Neuronal stem cell (in vitro differentiated cells): ENCODE measurements around the gene KCNJ6.

Experiments used
- DNase-seq: peaks from one replicate; pipeline ENCODE4 v3.0.0-alpha.2; 2013; ENCODE audit warnings: low spot score
- H2AFZ ChIP-seq: one replicate; pipeline ENCODE4 v1.6.1; 2013; ENCODE audit warnings: mild to moderate bottlenecking, low read length, inconsistent platforms
- H2AK5ac ChIP-seq: 2 replicates; pipeline ENCODE4 v1.6.1; 2013; ENCODE audit warnings: low read depth, mild to moderate bottlenecking, inconsistent platforms, low read length, moderate library complexity, mixed read lengths
- H2BK120ac ChIP-seq: 2 replicates; pipeline ENCODE4 v1.6.1; 2013; ENCODE audit warnings: low read depth, mild to moderate bottlenecking, inconsistent platforms, low read length, moderate library complexity, mixed read lengths
- H2BK12ac ChIP-seq: one replicate; pipeline ENCODE4 v1.6.1; 2013; ENCODE audit warnings: low read length, inconsistent platforms
- H2BK15ac ChIP-seq: 2 replicates; pipeline ENCODE4 v1.6.1; 2013; ENCODE audit warnings: mild to moderate bottlenecking, low read length, inconsistent platforms, mixed read lengths
- H2BK5ac ChIP-seq: one replicate; pipeline ENCODE4 v1.6.1; 2013; ENCODE audit warnings: inconsistent platforms, mild to moderate bottlenecking, low read length, moderate library complexity
- H3K14ac ChIP-seq: one replicate; pipeline ENCODE4 v1.6.1; 2013; ENCODE audit warnings: low read length, inconsistent platforms
- H3K18ac ChIP-seq: 2 replicates; pipeline ENCODE4 v1.6.1; 2013; ENCODE audit warnings: low read length, inconsistent platforms
- H3K23ac ChIP-seq: 2 replicates; pipeline ENCODE4 v1.6.1; 2013; ENCODE audit warnings: low read depth, mild to moderate bottlenecking, mixed read lengths, low read length, inconsistent platforms; ENCODE audit not compliant: poor library complexity
- H3K27ac ChIP-seq: replicated peaks from 3 replicates; pipeline ENCODE4 v1.5.1; 2013; ENCODE audit warnings: low read length, inconsistent platforms
- H3K27me3 ChIP-seq, 3 experiments: 2 replicates each; pipeline ENCODE4 v1.6.1; 2013; ENCODE audit warnings: low read length in 3 of 3, mild to moderate bottlenecking in 2 of 3, inconsistent platforms in 1 of 3, low read depth in 1 of 3, mixed read lengths in 1 of 3, moderate library complexity in 1 of 3; ENCODE audit not compliant: control insufficient read depth in 3 of 3, insufficient read depth in 3 of 3
- H3K36me3 ChIP-seq, 2 donors: replicated peaks in 1 of 2; 2 replicates each; pipeline ENCODE4 v1.6.1; 2013; ENCODE audit warnings: low read length in 2 of 2; ENCODE audit not compliant: control insufficient read depth in 2 of 2, insufficient read depth in 2 of 2
- H3K4ac ChIP-seq: 2 replicates; pipeline ENCODE4 v1.6.1; 2013; ENCODE audit warnings: inconsistent platforms, mild to moderate bottlenecking, low read length, moderate library complexity
- H3K4me1 ChIP-seq, 2 donors: 1 replicate in 1 of 2; 2 replicates in 1 of 2; pipeline ENCODE4 v1.6.1; 2013; ENCODE audit warnings: low read length in 2 of 2, low read depth in 1 of 2; ENCODE audit not compliant: control insufficient read depth in 2 of 2, insufficient read depth in 1 of 2
- H3K4me2 ChIP-seq: one replicate; pipeline ENCODE4 v1.6.1; 2013; ENCODE audit warnings: mild to moderate bottlenecking, low read length, inconsistent platforms; ENCODE audit not compliant: insufficient read depth, poor library complexity, severe bottlenecking
- H3K4me3 ChIP-seq, 2 donors: 2 replicates each; pipeline ENCODE4 v1.5.1; 2013; ENCODE audit warnings: low read length in 2 of 2, mild to moderate bottlenecking in 2 of 2, inconsistent platforms in 1 of 2, moderate library complexity in 1 of 2
- H3K79me1 ChIP-seq: one replicate; pipeline ENCODE4 v1.6.1; 2013; ENCODE audit warnings: low read depth, mild to moderate bottlenecking, inconsistent platforms, low read length, moderate library complexity
- H3K9ac ChIP-seq: one replicate; pipeline ENCODE4 v1.6.1; 2013; ENCODE audit warnings: mild to moderate bottlenecking, low read depth, low read length, inconsistent platforms; ENCODE audit not compliant: poor library complexity
- H3K9me3 ChIP-seq, 2 donors: replicated peaks in 1 of 2; 2 replicates each; pipeline versions ENCODE3 to v1.6.1; 2013; ENCODE audit warnings: low read length in 2 of 2, mild to moderate bottlenecking in 2 of 2, inconsistent platforms in 1 of 2, low read depth in 1 of 2, mixed read lengths in 1 of 2, moderate library complexity in 1 of 2; ENCODE audit not compliant: control insufficient read depth in 2 of 2, insufficient read depth in 1 of 2
- H4K8ac ChIP-seq: one replicate; pipeline ENCODE4 v1.6.1; 2013; ENCODE audit warnings: low read depth, mild to moderate bottlenecking, inconsistent platforms, low read length, moderate library complexity
- H4K91ac ChIP-seq: one replicate; pipeline ENCODE4 v1.6.1; 2013; ENCODE audit warnings: low read length, low read depth, mild to moderate bottlenecking, inconsistent platforms; ENCODE audit not compliant: poor library complexity
- WGBS, 2 donors: extraction: QIAGEN DNeasy Blood & Tissue Kit; methylation state at CpG; one replicate each; pipeline ENCODE4 v1.1.7; 2013; ENCODE audit warnings: missing lambda C conversion rate in 2 of 2, mixed read lengths in 1 of 2; ENCODE audit not compliant: insufficient read length in 2 of 2, insufficient replicate concordance in 1 of 2; ENCODE audit errors: extremely low coverage in 2 of 2; 5-methylcytosine and 5-hydroxymethylcytosine counted together

The KCNJ6 gene

DNA sequence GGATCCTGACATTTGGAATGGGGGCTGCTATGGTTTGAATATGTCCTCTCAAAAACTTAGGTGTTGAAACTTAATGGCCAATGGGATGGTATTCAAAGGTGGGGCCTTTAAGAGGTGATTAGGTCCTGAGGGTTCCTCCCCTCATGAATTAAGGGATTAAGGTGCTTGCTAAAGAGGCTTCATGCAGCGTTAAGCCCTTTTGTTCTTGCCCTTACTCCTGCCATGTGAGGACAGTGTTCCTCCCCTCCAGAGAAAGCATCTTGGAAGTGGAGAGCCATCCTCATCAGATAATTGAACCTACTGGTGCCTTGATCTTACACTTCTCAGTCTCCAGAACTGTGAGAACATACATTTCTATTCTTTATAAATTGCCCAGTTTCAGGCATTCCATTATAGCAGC, 146.6 kb downstream of the KCNJ6 start:
- H2BK15ac ChIP-seq, result no peak overlapping the region

GRCh38 chr21:37767984-37768383, 148.3 kb downstream of the KCNJ6 start:
- Histone ChIP-seq H2BK12ac (no peak overlapping the region), H2BK120ac (no peak overlapping the region), H3K36me3 (no peaks in the 10 kb centered on the region), H3K23ac (no peak overlapping the region), H2AK5ac (no peak overlapping the region), H4K8ac (no peak overlapping the region), H3K14ac (no peak overlapping the region), H3K4me1 (peaks cover 0 to 3% of the 10 kb centered on the region in 2 donors), H2BK15ac (no peak overlapping the region), H3K4ac (no peak overlapping the region), H3K27ac (no peak overlapping the region), H3K9me3 (peaks cover 2 to 4% of the 10 kb centered on the region in 2 donors), H2BK5ac (no peak overlapping the region), H3K79me1 (no peaks in the 10 kb centered on the region), H2AFZ (no peak overlapping the region), H3K4me2 (no peak overlapping the region), H4K91ac (no peak overlapping the region), H3K27me3 (no peaks in the 10 kb centered on the region), H3K9ac (no peak overlapping the region), H3K4me3 (no peak overlapping the region), H3K18ac (no peak overlapping the region)
- no CpG with 5 or more reads among the region's 5 CpGs for WGBS, 2 donors
- no peak for DNase-seq

More for the DNA sequence above, 146.6 kb downstream of the KCNJ6 start:
- H2BK5ac ChIP-seq, result no peak overlapping the region
- H3K23ac ChIP-seq, result no peak overlapping the region
- H3K27me3 ChIP-seq, result no peaks in the 10 kb centered on the region
- no peak overlapping the region for H2BK120ac ChIP-seq
- no peaks in the 10 kb centered on the region for H3K79me1 ChIP-seq
- H3K4me2 ChIP-seq, result no peak overlapping the region
- peaks cover 0 to 3% of the 10 kb centered on the region in 2 donors for H3K4me1 ChIP-seq
- H3K27ac ChIP-seq, result no peak overlapping the region
- H3K4ac ChIP-seq, result no peak overlapping the region
- H3K4me3 ChIP-seq, result no peak overlapping the region
- H4K8ac ChIP-seq, result no peak overlapping the region
- no peak overlapping the region for H2AFZ ChIP-seq
- H2AK5ac ChIP-seq, result no peak overlapping the region
- no peak overlapping the region for H3K14ac ChIP-seq
- no peak for DNase-seq
- no peak overlapping the region for H4K91ac ChIP-seq
- no peaks in the 10 kb centered on the region for H3K36me3 ChIP-seq
- H2BK12ac ChIP-seq, result no peak overlapping the region
- H3K9me3 ChIP-seq, result peaks cover 2 to 4% of the 10 kb centered on the region in 2 donors
- WGBS, 2 donors, result no CpG with 5 or more reads among the region's 1 CpG
- H3K18ac ChIP-seq, result no peak overlapping the region
- no peak overlapping the region for H3K9ac ChIP-seq

GRCh38 chr21:37766129-37766528, 150.1 kb downstream of the KCNJ6 start:
- Histone ChIP-seq H3K9ac (no peak overlapping the region), H2AFZ (no peak overlapping the region), H4K91ac (no peak overlapping the region), H2BK15ac (no peak overlapping the region), H2AK5ac (no peak overlapping the region), H3K36me3 (no peaks in the 10 kb centered on the region), H3K14ac (no peak overlapping the region), H3K4ac (no peak overlapping the region), H3K4me3 (no peak overlapping the region), H2BK5ac (no peak overlapping the region), H3K4me2 (no peak overlapping the region), H3K18ac (no peak overlapping the region), H3K4me1 (peaks cover 0 to 3% of the 10 kb centered on the region in 2 donors), H4K8ac (no peak overlapping the region), H3K79me1 (no peaks in the 10 kb centered on the region), H3K27ac (no peak overlapping the region), H3K9me3 (peaks cover 2 to 4% of the 10 kb centered on the region in 2 donors), H3K27me3 (no peaks in the 10 kb centered on the region), H2BK12ac (no peak overlapping the region), H3K23ac (no peak overlapping the region), H2BK120ac (no peak overlapping the region)
- DNase-seq, result no peak
- WGBS, 2 donors, result no CpG with 5 or more reads among the region's 5 CpGs

GRCh38 chr21:37765221-37765900, 150.9 kb downstream of the KCNJ6 start:
- H3K9ac ChIP-seq, result no peak overlapping the region
- H2AK5ac ChIP-seq, result no peak overlapping the region
- DNase-seq, result no peak
- H3K27ac ChIP-seq, result no peak overlapping the region
- no peak overlapping the region for H3K23ac ChIP-seq
- no peak overlapping the region for H2BK15ac ChIP-seq
- no peak overlapping the region for H2BK120ac ChIP-seq
- H3K27me3 ChIP-seq, result no peaks in the 10 kb centered on the region
- H2BK5ac ChIP-seq, result no peak overlapping the region
- H2AFZ ChIP-seq, result no peak overlapping the region
- no peak overlapping the region for H3K4me3 ChIP-seq
- no peak overlapping the region for H4K8ac ChIP-seq
- H3K4me2 ChIP-seq, result no peak overlapping the region
- no peaks in the 10 kb centered on the region for H3K79me1 ChIP-seq
- WGBS, 2 donors, result no CpG with 5 or more reads among the region's 5 CpGs
- H3K18ac ChIP-seq, result no peak overlapping the region
- peaks cover 4% of the 10 kb centered on the region in 2 donors for H3K9me3 ChIP-seq
- no peak overlapping the region for H3K4ac ChIP-seq
- no peak overlapping the region for H4K91ac ChIP-seq
- H3K4me1 ChIP-seq, result peaks cover 0 to 3% of the 10 kb centered on the region in 2 donors
- H3K36me3 ChIP-seq, result no peaks in the 10 kb centered on the region
- no peak overlapping the region for H2BK12ac ChIP-seq
- H3K14ac ChIP-seq, result no peak overlapping the region
